ENCODE results near the gene KCNAB1.

KCNAB1 gene

DNA sequence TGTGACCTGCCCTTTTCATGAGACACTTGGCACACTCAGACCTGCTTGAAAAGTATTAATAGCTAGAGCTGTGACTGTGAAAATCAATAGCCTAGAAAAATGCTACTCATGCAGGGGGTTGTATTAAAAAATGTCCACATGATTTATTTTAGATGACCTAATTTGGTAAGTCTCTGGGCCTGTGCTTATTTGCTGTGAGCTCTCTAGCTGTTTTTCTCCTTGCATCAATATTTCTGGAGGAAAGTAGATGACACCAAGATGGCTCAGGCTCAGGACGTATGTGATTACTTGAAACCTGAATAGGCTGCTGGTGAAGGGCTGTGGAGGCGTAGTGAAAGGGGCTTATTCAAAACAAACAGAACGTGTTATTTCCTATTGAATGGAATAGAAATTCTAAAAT lies 29.5 kb downstream of the KCNAB1 start:
- H3K4me3 ChIP-seq (replicated peaks; ENCODE audit: low read depth, low read length), result no peak overlapping the region
- DNase-seq (ENCODE audit: low read depth), result no peak
- TF ChIP-seq, protein P1, sequence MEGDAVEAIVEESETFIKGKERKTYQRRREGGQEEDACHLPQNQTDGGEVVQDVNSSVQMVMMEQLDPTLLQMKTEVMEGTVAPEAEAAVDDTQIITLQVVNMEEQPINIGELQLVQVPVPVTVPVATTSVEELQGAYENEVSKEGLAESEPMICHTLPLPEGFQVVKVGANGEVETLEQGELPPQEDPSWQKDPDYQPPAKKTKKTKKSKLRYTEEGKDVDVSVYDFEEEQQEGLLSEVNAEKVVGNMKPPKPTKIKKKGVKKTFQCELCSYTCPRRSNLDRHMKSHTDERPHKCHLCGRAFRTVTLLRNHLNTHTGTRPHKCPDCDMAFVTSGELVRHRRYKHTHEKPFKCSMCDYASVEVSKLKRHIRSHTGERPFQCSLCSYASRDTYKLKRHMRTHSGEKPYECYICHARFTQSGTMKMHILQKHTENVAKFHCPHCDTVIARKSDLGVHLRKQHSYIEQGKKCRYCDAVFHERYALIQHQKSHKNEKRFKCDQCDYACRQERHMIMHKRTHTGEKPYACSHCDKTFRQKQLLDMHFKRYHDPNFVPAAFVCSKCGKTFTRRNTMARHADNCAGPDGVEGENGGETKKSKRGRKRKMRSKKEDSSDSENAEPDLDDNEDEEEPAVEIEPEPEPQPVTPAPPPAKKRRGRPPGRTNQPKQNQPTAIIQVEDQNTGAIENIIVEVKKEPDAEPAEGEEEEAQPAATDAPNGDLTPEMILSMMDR (IDR thresholded peaks at IDR 0.05; ENCODE audit: low read length, missing control alignments), result no peak

DNA sequence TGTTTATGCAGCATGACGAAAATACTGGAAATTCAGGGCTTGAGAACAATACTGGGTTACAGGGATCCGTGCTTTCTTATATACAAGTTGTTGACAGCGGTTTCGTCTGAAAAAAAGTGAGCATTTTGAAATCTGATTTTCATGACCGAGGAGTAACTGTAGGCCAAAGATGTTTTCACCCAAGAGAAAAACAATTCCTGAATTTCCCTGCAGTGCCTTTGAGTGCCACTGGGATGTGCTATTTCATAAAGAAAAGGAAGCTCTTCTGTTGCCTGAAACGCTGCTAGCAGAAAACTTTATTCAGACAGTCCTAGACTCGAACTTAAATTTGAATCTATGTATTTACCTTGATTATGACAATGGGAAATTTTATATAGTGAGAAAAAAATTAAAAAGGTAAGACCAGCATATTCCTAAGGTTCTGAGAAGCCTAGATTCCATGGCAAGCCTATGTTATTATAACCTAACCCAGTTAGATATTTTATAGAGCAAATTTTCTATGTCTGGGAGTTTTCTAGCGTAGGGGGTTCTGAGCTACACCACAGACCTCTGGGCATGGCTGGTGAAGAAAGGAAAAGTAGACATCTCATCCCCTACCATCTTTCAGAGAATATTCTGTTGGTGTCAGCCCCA lies 30.2 kb downstream of the KCNAB1 start:
- no peak overlapping the region for H3K4me3 ChIP-seq (replicated peaks; ENCODE audit: low read depth, low read length)
- TF ChIP-seq, protein P1 (IDR thresholded peaks at IDR 0.05; ENCODE audit: low read length, missing control alignments), result peak; percentile 90
- peak; percentile 86 for DNase-seq (ENCODE audit: low read depth)

DNA sequence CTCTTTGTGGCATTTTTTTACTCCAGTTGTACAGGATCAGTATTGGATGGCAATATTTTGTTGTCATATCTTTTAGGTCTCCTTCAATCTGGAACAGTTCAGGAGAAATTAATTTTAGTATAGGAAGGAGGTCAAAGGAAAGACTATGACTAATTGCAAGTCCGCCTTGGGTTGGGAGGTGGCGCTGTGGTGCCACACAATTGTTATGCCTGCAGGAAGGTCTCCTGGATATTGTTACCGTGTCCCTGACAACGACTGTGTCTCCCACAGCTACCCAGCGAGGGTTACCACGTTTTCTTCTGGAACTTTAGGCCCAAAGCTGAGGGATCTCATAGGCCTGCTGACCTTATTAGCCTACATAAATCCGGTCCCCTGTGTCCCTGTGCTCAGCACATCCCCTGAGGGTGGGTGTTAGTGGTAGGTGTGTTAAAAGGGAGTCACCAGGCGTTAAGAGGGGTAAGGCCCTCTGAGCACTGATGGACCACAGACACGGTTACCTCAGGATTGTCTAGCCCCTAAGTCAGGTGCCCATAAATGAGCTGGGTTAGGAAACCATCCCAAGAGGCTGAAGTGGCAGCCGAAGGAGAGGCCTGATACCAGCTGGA lies 31.5 kb downstream of the KCNAB1 start:
- H3K4me3 ChIP-seq (replicated peaks; ENCODE audit: low read depth, low read length), result no peak overlapping the region
- TF ChIP-seq, protein P1 (IDR thresholded peaks at IDR 0.05; ENCODE audit: low read length, missing control alignments), result peak; percentile 89
- DNase-seq (ENCODE audit: low read depth), result peak; percentile 88

DNA sequence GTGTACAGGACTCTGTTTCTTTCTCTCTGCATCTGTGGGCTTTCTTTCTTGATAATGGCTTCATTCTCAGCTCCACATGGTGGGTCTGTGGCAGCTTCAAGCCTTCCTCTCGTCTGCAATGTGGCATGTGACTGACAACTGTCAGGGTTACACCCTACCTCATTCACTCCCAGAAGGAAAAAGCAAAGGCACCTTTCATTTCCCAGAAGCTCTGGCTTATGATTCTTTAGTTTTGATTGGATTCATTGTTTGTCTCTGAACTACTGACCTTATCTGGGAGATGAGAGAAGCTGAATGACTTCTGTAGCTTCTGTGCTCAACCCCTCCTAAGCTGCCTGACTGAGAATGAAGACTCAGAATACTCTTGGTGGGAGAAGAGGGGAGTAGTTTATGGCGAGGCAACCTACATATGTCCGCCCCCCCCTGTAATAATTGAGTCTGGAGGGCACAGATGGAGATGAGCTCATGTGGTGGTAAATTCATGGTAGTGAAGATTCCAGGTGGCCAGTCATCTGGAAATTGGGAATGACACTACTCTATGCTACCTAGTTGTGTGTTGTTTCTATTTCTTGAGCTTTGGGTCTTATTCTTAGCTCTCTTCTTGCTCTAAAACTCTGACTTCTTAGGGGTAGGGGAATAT lies 38.4 kb downstream of the KCNAB1 start:
- H3K4me3 ChIP-seq (replicated peaks; ENCODE audit: low read depth, low read length), result no peak overlapping the region
- TF ChIP-seq, protein P1 (IDR thresholded peaks at IDR 0.05; ENCODE audit: low read length, missing control alignments), result no peak
- no peak for DNase-seq (ENCODE audit: low read depth)

DNA sequence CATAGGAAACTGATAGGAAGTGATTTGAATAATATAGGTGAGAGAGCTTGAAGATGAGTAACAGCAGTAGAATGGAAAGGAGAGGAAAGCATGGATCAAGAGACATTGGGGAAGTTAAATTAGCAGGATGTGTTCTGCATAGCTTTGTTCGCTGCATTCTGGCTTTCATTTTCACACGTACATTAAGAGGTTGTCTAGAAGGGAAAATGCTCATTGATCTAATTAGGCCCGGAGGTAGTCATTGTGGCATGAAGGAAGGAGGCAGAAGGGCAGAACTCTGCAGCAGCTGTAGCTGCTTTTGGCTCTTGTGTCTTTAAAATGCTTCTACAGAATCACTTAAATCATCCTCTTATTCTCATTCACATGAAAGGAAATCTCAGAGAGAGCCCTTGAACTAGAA lies 40.3 kb downstream of the KCNAB1 start:
- TF ChIP-seq, protein P1 (IDR thresholded peaks at IDR 0.05; ENCODE audit: low read length, missing control alignments), result no peak
- H3K4me3 ChIP-seq (replicated peaks; ENCODE audit: low read depth, low read length), result no peak overlapping the region
- DNase-seq (ENCODE audit: low read depth), result no peak

DNA sequence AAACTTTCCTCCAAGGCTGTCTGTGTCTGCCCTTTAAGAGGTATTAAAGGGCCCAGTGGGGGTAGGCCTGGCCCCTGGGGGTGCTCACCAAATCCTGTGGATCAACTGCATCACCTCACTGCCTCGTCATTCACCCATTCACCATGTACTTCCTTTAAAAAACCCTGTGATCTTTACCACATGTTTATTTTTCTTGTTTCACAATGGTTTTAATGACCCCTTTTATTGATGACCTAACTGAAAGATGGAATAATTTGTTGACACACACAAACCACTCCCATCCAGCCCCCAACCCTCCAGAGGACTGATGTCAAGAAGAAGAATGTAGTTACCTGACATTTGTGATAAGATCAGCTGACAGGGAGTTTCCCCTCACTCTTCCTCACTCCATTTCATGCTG lies 40.8 kb downstream of the KCNAB1 start:
- TF ChIP-seq, protein P1 (IDR thresholded peaks at IDR 0.05; ENCODE audit: low read length, missing control alignments), result no peak
- no peak for DNase-seq (ENCODE audit: low read depth)

More for the DNA sequence above, 40.8 kb downstream of the KCNAB1 start:
- H3K4me3 ChIP-seq (replicated peaks; ENCODE audit: low read depth, low read length), result no peak overlapping the region
